AG10803 (cell line): ENCODE data around the gene CDKN2D.
A peak's percentile ranks its signal among the peaks of the same experiment; 100 is the strongest.
"Not testable (repeated sequence)": the region's sequence is repeated elsewhere in the genome, so short reads cannot be mapped to it uniquely, and the experiment has no call there.

Experiments
- DNase-seq: peaks from one replicate; pipeline ENCODE4 v3.0.0; 2010; ENCODE audit warnings: low read depth
- H3K4me3 ChIP-seq: 2 replicates; pipeline ENCODE4 v1.5.1; 2011; ENCODE audit warnings: mild to moderate bottlenecking, low read length, control low read depth
- TF ChIP-seq, protein P1 (sequence below): conservative IDR thresholded peaks from 2 replicates; pipeline ENCODE4 v1.5.1; 2011; ENCODE audit warnings: mild to moderate bottlenecking, low read length, control low read depth, inconsistent platforms

The CDKN2D gene

GRCh38 chr19:10533646-10534386 lies 35.0 kb downstream of the CDKN2D start:
- TF ChIP-seq, protein P1, sequence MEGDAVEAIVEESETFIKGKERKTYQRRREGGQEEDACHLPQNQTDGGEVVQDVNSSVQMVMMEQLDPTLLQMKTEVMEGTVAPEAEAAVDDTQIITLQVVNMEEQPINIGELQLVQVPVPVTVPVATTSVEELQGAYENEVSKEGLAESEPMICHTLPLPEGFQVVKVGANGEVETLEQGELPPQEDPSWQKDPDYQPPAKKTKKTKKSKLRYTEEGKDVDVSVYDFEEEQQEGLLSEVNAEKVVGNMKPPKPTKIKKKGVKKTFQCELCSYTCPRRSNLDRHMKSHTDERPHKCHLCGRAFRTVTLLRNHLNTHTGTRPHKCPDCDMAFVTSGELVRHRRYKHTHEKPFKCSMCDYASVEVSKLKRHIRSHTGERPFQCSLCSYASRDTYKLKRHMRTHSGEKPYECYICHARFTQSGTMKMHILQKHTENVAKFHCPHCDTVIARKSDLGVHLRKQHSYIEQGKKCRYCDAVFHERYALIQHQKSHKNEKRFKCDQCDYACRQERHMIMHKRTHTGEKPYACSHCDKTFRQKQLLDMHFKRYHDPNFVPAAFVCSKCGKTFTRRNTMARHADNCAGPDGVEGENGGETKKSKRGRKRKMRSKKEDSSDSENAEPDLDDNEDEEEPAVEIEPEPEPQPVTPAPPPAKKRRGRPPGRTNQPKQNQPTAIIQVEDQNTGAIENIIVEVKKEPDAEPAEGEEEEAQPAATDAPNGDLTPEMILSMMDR, result no peak
- DNase-seq, result peak; percentile 96
- H3K4me3 ChIP-seq, result no peak overlapping the region

- H3K4me3 ChIP-seq, result no peak overlapping the region
- TF ChIP-seq, protein P1, result no peak
- DNase-seq, result no peak
Observed at GRCh38 chr19:10532457-10532856, 36.3 kb downstream of the CDKN2D start.

DNA sequence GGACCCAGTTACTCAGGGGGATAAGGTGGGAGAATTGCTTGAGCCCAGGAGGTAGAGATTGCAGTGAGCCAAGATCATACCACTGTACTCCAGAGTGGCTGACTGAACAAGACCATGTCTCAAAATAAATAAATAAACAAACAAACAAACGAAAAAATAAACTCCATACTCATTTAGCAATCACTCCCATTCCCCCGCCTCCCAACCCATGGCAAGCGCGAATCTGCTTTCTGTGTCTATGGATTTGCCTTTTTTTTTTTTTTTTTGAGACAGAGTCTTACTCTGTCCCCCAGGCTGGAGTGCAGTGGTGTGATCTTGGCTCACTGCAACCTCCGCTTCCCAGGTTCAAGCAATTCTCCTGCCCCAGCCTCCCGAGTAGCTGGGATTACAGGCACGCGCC lies 41.9 kb downstream of the CDKN2D start:
- not testable (repeated sequence) for H3K4me3 ChIP-seq, DNase-seq

- TF ChIP-seq, protein P1, result no peak
- H3K4me3 ChIP-seq, result no peak overlapping the region
- DNase-seq, result no peak
Observed at GRCh38 chr19:10525636-10526035, 43.1 kb downstream of the CDKN2D start.

DNA sequence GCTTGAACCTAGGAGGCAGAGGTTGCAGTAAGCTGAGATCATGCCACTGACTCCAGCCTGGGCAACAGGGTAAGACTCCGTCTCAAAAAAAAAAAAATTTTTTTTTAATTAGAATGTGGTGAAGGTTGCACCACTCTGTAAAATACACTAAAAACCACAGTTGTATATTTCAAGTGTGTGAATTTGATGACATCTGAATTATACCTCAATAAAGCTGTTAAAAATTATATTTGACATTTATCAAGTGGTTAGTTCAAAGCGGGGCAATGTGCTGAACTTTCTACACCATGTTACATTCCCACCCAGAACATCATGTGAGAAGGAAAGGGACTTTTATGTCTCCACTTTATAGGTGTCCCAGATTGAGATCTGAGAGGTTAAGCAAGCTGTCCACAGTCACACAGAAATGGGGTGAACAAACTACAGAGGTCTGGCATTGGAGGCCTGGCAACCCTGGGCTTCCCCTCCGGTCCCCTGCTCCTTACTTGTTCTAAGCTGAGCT lies 45.6 kb downstream of the CDKN2D start:
- TF ChIP-seq, protein P1, result no peak
- no peak overlapping the region for H3K4me3 ChIP-seq
- DNase-seq, result no peak

- TF ChIP-seq, protein P1, result no peak
- H3K4me3 ChIP-seq, result no peak overlapping the region
- no peak for DNase-seq
Observed at GRCh38 chr19:10521461-10522171, 47.2 kb downstream of the CDKN2D start.

DNA sequence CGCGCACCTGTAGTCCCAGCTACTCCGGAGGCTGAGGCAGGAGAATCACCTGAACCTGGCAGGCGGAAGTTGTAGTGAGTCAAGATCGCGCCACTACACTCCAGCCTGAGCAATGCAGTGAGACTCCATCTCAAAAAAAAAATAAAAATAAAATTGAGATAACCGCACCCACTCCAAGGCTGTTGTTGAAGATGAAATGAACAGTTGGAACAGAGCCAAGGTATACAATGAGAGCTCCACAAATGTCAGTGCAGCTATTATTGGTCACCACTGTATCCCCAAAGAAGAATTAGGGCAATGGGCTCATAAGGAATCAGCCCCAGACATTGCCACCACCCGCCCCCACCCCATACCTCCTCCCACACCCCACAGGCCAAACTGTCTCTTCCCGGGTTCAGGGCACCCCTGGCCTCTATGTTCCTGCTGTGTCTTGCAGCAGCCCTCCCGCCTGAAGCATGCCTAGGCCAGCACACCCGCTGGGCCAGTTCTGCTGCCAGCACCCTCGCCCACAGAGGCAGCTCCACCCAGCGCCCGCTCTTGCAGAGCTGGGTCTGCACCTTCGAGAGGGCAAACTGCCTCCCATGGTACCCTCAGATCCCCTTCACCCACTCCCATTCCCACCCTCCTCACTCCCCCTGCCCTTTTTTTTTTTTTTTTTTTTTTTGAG lies 48.0 kb downstream of the CDKN2D start:
- no peak for DNase-seq
- no peak overlapping the region for H3K4me3 ChIP-seq
- TF ChIP-seq, protein P1, result no peak
